Ovary (tissue), 9 donors: ENCODE measurements around the gene TPO. TPM values are rescaled to one million over a fixed set of nuclear protein-coding genes. Genes with fewer than 3 reads are reported as not detected.

Experiments
- DNase-seq, 5 donors: peaks; one replicate each; pipeline ENCODE4 v3.0.0-alpha.2; 2019 to 2020
- H3K27ac ChIP-seq, 2 donors: fragments of 200-600 bp; one replicate each; pipeline versions ENCODE4 v1.5.1 to v1.8.0; 2019 to 2022
- H3K27me3 ChIP-seq: fragments of 200-600 bp; one replicate; pipeline ENCODE4 v1.8.0; 2022
- H3K36me3 ChIP-seq: fragments of 200-600 bp; sonication (generic); one replicate; pipeline ENCODE4 v1.5.1; 2019
- H3K4me1 ChIP-seq: one replicate; pipeline ENCODE4 v1.8.1; 2013; ENCODE audit warnings: mild to moderate bottlenecking, moderate library complexity; ENCODE audit not compliant: insufficient read depth
- H3K4me3 ChIP-seq: fragments of 200-600 bp; sonication (generic); one replicate; pipeline ENCODE4 v1.5.1; 2017
- H3K9me3 ChIP-seq, 2 donors: fragments of 200-600 bp in 1 of 2; sonication (generic) in 1 of 2; one replicate each; pipeline versions ENCODE4 v1.5.1 to v1.8.1; 2013 to 2019; ENCODE audit warnings: mild to moderate bottlenecking in 1 of 2, moderate library complexity in 1 of 2
- EP300 ChIP-seq: sonication (generic); formaldehyde crosslinking; IDR thresholded peaks from one replicate; pipeline ENCODE4 v1.6.1; 2017; ENCODE audit warnings: antibody characterized with exemption
- POLR2A ChIP-seq: fragments of 450-650 bp; IDR thresholded peaks from one replicate; pipeline ENCODE4 v1.6.1; 2017; ENCODE audit warnings: antibody characterized with exemption, mild to moderate bottlenecking, moderate library complexity
- WGBS, 3 donors: extraction: QIAGEN DNeasy Blood & Tissue Kit in 1 of 3; methylation state at CpG; one replicate each; pipeline versions ENCODE4 v1.1.5 to v1.1.7; 2013 to 2017; 5-methylcytosine and 5-hydroxymethylcytosine counted together
- intact Hi-C, 4 donors: fragments of 100-400 bp; cut with DNase I; formaldehyde crosslinking; loops; one replicate each; pipeline versions ENCODE4 v1.11.0 to v1.15.1; 2022 to 2023
- polyA plus RNA-seq, 2 donors: library from polyadenylated mRNA; stranded (reverse); fragments of 200-250 nt in 1 of 2; fragments of 350-450 nt in 1 of 2; fragmentation: Illumina TruSeq in 1 of 2; extraction: RNeasy Lipid Tissue Mini Kit (QIAGEN cat#74804) in 1 of 2; gene quantifications; one replicate each; pipeline ENCODE4 v1.2.3, GENCODE V29; 2013 to 2014
- total RNA-seq, 7 donors: library from RNA; depleted of rRNA in 2 of 7; stranded (reverse); fragments of >200 nt in 2 of 7; fragmentation: NEBNext Ultra II Directional in 3 of 7; extraction: Animal tissue kit (Norgen Biotek cat#: 25700) in 3 of 7; gene quantifications; one replicate each; pipeline versions ENCODE4 v1.1.0 to v1.2.4, GENCODE V29; 2016 to 2023
- TF ChIP-seq, protein P1 (sequence below), 3 donors: fragments of 450-650 bp in 2 of 3; fragments of 200-600 bp in 1 of 3; IDR thresholded peaks; one replicate each; pipeline versions ENCODE4 v1.5.1 to v1.8.0; 2016 to 2022; ENCODE audit warnings: antibody characterized with exemption in 3 of 3, mild to moderate bottlenecking in 1 of 3
- donor health status: DM: no; HTN: no; CAD: no; lungs with moderate emphysema.
- donor health status: DM: no; HTN: no; CAD: no.
- donor health status: Bipolar disorder and iron deficiency.
- donor health status: DM: yes; HTN: yes; CAD: no.
- donor health status: DM: no; HTN: no; CAD: no.
- donor health status: DM: yes; HTN: yes; CAD: no.

TPO gene
- total and polyA plus RNA-seq, 9 donors: 0.18 to 0.46 (median 0.30) TPM; not detected in 4

DNA sequence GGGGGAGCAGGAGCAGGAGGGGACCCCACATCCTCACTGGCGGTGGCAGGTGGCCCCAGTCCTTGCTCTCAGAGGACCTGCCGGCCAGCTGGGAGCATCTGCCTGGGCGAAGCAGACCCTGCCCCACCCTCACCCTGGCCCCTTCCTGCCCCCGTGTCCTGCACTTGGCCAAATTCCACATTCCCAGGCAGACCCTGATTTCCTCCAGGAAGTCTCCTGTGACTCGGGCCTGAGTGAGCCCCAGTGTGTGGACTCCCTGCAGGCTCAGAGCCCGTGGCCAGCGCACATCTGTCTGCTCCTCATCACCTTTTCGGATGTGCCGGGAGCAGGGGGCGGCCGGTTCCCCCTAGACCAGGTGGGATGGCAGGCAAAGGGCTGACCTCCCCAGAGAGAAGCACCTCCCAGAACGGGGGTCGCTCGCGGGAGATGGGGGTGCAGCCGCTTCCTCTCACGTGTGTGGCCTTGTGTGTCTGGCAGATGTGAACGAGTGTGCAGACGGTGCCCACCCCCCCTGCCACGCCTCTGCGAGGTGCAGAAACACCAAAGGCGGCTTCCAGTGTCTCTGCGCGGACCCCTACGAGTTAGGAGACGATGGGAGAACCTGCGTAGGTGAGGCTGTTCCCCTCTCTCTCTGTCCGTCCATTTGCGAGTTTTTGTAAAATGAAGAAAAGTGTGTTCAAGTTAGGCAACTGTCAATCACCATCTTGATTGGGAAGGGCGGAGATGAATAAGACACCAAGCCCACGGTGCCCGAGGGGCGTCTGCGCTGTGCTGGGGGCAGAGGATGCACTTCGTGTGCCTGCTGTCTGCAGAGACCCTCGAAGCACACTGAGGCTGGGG lies 90.4 kb downstream of the TPO start:
- Histone ChIP-seq H3K27me3 (no peaks in the 10 kb centered on the region), H3K4me1 (no peaks in the 10 kb centered on the region), H3K36me3 (no peaks in the 10 kb centered on the region), H3K9me3 (no peaks in the 10 kb centered on the region), H3K4me3 (no peak overlapping the region), H3K27ac (no peak overlapping the region)
- no peak for TF ChIP-seq POLR2A
- no peak for TF ChIP-seq EP300
- TF ChIP-seq, protein P1, sequence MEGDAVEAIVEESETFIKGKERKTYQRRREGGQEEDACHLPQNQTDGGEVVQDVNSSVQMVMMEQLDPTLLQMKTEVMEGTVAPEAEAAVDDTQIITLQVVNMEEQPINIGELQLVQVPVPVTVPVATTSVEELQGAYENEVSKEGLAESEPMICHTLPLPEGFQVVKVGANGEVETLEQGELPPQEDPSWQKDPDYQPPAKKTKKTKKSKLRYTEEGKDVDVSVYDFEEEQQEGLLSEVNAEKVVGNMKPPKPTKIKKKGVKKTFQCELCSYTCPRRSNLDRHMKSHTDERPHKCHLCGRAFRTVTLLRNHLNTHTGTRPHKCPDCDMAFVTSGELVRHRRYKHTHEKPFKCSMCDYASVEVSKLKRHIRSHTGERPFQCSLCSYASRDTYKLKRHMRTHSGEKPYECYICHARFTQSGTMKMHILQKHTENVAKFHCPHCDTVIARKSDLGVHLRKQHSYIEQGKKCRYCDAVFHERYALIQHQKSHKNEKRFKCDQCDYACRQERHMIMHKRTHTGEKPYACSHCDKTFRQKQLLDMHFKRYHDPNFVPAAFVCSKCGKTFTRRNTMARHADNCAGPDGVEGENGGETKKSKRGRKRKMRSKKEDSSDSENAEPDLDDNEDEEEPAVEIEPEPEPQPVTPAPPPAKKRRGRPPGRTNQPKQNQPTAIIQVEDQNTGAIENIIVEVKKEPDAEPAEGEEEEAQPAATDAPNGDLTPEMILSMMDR (IDR thresholded peaks at IDR 0.05): no peak
- DNase-seq: peak in 1 of 5 donors; percentile 13
- 58 to 67% (median 65%) methylated on average over 36 of the region's 36 CpGs for WGBS, 3 donors
- intact Hi-C loops: no loop called here

DNA sequence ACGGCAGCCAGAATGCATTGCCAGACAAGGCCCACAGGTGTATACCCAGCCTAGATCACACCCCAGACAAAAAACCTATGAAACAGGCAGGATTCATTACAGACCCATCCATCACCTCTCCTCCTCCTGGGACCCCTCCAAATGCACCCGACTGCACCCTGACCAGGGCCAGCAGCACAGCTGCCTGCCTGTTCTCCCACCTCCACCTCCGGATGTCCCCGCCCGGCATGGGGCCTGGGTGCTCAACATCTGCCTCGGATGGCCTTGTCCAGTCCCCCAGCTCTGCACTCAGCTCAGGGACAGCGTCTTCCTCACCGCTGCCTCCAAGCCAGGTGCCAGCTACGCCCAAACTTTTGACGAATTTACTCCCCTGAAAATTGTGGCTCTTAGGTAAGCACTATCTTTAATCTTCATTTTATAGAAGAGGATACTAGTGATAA lies 91.1 kb downstream of the TPO start:
- peak in 1 of 5 donors; percentile 15 for DNase-seq
- no peak for TF ChIP-seq POLR2A
- TF ChIP-seq, protein P1 (IDR thresholded peaks at IDR 0.05): no peak
- no peak for TF ChIP-seq EP300
- 82 to 85% (median 83%) methylated on average over 10 of the region's 10 CpGs for WGBS, 3 donors
- H3K36me3 ChIP-seq: no peaks in the 10 kb centered on the region
- H3K27me3 ChIP-seq: no peaks in the 10 kb centered on the region
- no peaks in the 10 kb centered on the region for H3K9me3 ChIP-seq
- no peak overlapping the region for H3K4me3 ChIP-seq
- no peaks in the 10 kb centered on the region for H3K4me1 ChIP-seq
- intact Hi-C loops: no loop called here
- H3K27ac ChIP-seq: no peak overlapping the region

DNA sequence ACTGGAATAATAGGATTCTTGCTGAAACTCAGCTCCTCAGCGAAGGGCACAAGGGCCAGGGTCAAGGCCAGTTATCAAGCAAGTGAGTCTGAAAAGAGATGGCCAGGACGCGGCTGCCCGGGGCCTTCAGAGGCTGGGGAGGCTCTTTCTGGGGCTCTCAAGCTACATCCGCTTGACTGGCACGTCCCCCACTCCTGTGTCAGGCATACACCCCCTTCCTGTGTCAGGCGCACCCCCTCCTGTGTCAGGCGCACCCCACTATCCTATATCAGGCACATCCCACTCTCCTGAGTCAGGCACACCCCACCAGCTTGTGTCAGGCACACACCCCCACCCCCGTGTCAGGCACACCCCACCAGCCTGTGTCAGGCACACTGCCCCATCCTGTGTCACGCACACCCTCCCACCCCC lies 91.8 kb downstream of the TPO start:
- 64 to 70% (median 69%) methylated on average over 10 of the region's 10 CpGs for WGBS, 3 donors
- H3K27ac ChIP-seq: no peak overlapping the region
- H3K4me3 ChIP-seq: no peak overlapping the region
- no peaks in the 10 kb centered on the region for H3K27me3 ChIP-seq
- TF ChIP-seq POLR2A (no peak), EP300 (no peak)
- TF ChIP-seq, protein P1 (IDR thresholded peaks at IDR 0.05): no peak
- H3K9me3 ChIP-seq: no peaks in the 10 kb centered on the region
- intact Hi-C loops: no loop called here
- no peaks in the 10 kb centered on the region for H3K4me1 ChIP-seq
- H3K36me3 ChIP-seq: no peaks in the 10 kb centered on the region
- peak in 1 of 5 donors; percentile 11 for DNase-seq

DNA sequence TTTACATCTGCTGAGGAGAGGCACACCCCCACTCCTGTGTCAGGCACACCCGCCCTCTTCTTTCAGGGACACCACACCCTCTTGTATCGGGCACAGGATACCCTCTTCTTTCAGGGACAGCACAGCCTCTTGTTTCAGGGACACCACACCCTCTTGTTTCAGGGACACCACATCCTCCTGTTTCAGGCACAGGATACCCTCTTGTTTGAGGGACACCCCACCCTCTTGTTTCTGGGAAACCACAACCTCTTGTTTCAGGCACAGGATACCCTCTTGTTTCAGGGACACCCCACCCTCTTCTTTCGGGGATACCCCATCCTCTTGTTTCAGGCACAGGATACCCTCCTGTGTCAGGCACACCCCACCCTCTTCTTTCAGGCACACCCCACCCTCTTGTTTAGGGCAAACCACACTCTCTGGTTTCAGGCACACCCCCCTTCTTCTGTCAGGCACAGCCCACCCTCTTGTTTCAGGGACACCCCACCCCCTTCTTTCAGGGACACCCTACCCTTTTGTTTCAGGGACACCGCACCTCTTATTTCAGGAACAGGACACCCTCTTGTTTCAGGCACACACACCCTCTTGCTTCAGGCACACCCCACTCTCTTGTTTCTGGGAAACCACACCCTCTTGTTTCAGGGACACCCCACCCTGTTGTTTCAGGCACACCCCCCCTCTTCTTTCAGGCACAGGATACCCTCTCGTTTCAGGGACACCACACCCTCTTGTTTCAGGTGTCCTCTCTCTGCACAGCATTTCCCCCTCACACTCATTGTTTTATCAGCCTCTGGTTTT lies 96.2 kb downstream of the TPO start:
- intact Hi-C loops: no loop called here
- H3K27ac ChIP-seq: no peak overlapping the region
- H3K9me3 ChIP-seq: no peaks in the 10 kb centered on the region
- H3K4me1 ChIP-seq: no peaks in the 10 kb centered on the region
- no peak overlapping the region for H3K4me3 ChIP-seq
- TF ChIP-seq, protein P1 (IDR thresholded peaks at IDR 0.05): no peak
- TF ChIP-seq EP300 (no peak), POLR2A (no peak)
- no peak for DNase-seq
- no peaks in the 10 kb centered on the region for H3K36me3 ChIP-seq
- 68 to 79% (median 77%) methylated on average over 5 of the region's 5 CpGs for WGBS, 3 donors
- no peaks in the 10 kb centered on the region for H3K27me3 ChIP-seq
